HEK293 (cell line): ENCODE measurements around the gene METTL22.

Experiments
- CTCF ChIA-PET: fragments of 350-600 bp; formaldehyde crosslinking; extraction: SDS; loops from one replicate; lab custom pipeline; 2021; ENCODE audit warnings: antibody characterized with exemption; lab: Yijun Ruan, JAX
- POLR2A ChIA-PET: fragments of 300-600 bp; formaldehyde crosslinking; extraction: SDS; loops from one replicate; lab custom pipeline; 2020; ENCODE audit warnings: antibody characterized with exemption, inconsistent platforms; lab: Yijun Ruan, JAX
- H3K27ac ChIP-seq: fragments of 200-500 bp; sonication (Bioruptor generic); 2 replicates; pipeline ENCODE4 v1.5.1; 2014; ENCODE audit warnings: low read depth, low read length, control low read depth, inconsistent platforms; ENCODE audit errors: extremely low read depth
- H3K36me3 ChIP-seq, 2 experiments: fragments of 200-500 bp in 1 of 2; sonication (Bioruptor generic) in 1 of 2; 1 replicate in 1 of 2; 2 replicates in 1 of 2; pipeline ENCODE4 v1.5.1; 2014 to 2017; ENCODE audit warnings: inconsistent platforms in 2 of 2, low read length in 2 of 2; ENCODE audit not compliant: control insufficient read depth in 2 of 2, insufficient read depth in 1 of 2
- H3K4me1 ChIP-seq: fragments of 200-500 bp; sonication (Bioruptor generic); 2 replicates; pipeline ENCODE4 v1.5.1; 2014; ENCODE audit warnings: mild to moderate bottlenecking, low read length, inconsistent platforms; ENCODE audit not compliant: control insufficient read depth, insufficient read depth
- H3K4me3 ChIP-seq: 2 replicates; pipeline ENCODE4 v1.5.1; 2011; ENCODE audit warnings: low read depth, mild to moderate bottlenecking, control low read depth, low read length, moderate library complexity
- H3K9me3 ChIP-seq: fragments of 200-500 bp; sonication (Bioruptor generic); 2 replicates; pipeline ENCODE4 v1.5.1; 2014; ENCODE audit warnings: low read depth, low read length, inconsistent platforms; ENCODE audit not compliant: control insufficient read depth, insufficient read depth
- CTCF ChIP-seq: fragments of 450-650 bp; formaldehyde crosslinking; IDR thresholded peaks from 2 replicates; pipeline ENCODE4 v1.5.1; 2016; ENCODE audit warnings: missing biosample characterization, missing genetic modification characterization
- EGR2 ChIP-seq: fragments of 450-650 bp; formaldehyde crosslinking; IDR thresholded peaks from 2 replicates; pipeline ENCODE4 v1.5.1; 2016; ENCODE audit warnings: low read depth, missing biosample characterization, missing genetic modification characterization
- HIC1 ChIP-seq: fragments of 450-650 bp; formaldehyde crosslinking; IDR thresholded peaks from 2 replicates; pipeline ENCODE4 v1.5.1; 2016; ENCODE audit warnings: missing biosample characterization, missing genetic modification characterization
- HOXA7 ChIP-seq: sonication (generic); formaldehyde crosslinking; IDR thresholded peaks from 2 replicates; pipeline ENCODE4 v1.8.1; 2022; ENCODE audit warnings: missing genetic modification reagents, borderline replicate concordance
- KLF10 ChIP-seq: fragments of 450-650 bp; IDR thresholded peaks from 2 replicates; pipeline ENCODE4 v1.5.1; 2018; ENCODE audit warnings: missing biosample characterization, mild to moderate bottlenecking, missing genetic modification characterization
- KLF8 ChIP-seq: fragments of 450-650 bp; formaldehyde crosslinking; IDR thresholded peaks from 2 replicates; pipeline ENCODE4 v1.5.1; 2016; ENCODE audit warnings: missing biosample characterization, missing genetic modification characterization
- KLF9 ChIP-seq: fragments of 450-650 bp; formaldehyde crosslinking; IDR thresholded peaks from 2 replicates; pipeline ENCODE4 v1.5.1; 2016; ENCODE audit warnings: missing biosample characterization, missing genetic modification characterization, low read depth
- REPIN1 ChIP-seq: fragments of 450-650 bp; formaldehyde crosslinking; IDR thresholded peaks from 2 replicates; pipeline ENCODE4 v1.5.1; 2017; ENCODE audit warnings: missing biosample characterization, missing genetic modification characterization, low read depth
- SCRT2 ChIP-seq: fragments of 450-650 bp; formaldehyde crosslinking; IDR thresholded peaks from 2 replicates; pipeline ENCODE4 v1.5.1; 2016; ENCODE audit warnings: missing biosample characterization, missing genetic modification characterization
- SP3 ChIP-seq: fragments of 450-650 bp; formaldehyde crosslinking; IDR thresholded peaks from 2 replicates; pipeline ENCODE4 v1.5.1; 2016; ENCODE audit warnings: missing biosample characterization, missing genetic modification characterization
- ZFHX2 ChIP-seq: fragments of 450-650 bp; formaldehyde crosslinking; conservative IDR thresholded peaks from 2 replicates; pipeline ENCODE4 v1.5.1; 2016; ENCODE audit warnings: missing biosample characterization, missing genetic modification characterization
- ZNF148 ChIP-seq: fragments of 450-650 bp; formaldehyde crosslinking; IDR thresholded peaks from 2 replicates; pipeline ENCODE4 v1.5.0; 2017; ENCODE audit warnings: missing biosample characterization, missing genetic modification characterization, borderline replicate concordance
- ZNF302 ChIP-seq: fragments of 450-650 bp; formaldehyde crosslinking; IDR thresholded peaks from 2 replicates; pipeline ENCODE4 v1.5.1; 2016; ENCODE audit warnings: missing biosample characterization, missing genetic modification characterization, low read depth
- ZNF335 ChIP-seq: fragments of 450-650 bp; formaldehyde crosslinking; conservative IDR thresholded peaks from 2 replicates; pipeline ENCODE4 v1.5.1; 2016; ENCODE audit warnings: missing biosample characterization, missing genetic modification characterization
- ZNF513 ChIP-seq: fragments of 450-650 bp; IDR thresholded peaks from 2 replicates; pipeline ENCODE4 v1.5.1; 2018; ENCODE audit warnings: missing biosample characterization, missing genetic modification characterization
- ZNF571 ChIP-seq: fragments of 450-650 bp; formaldehyde crosslinking; IDR thresholded peaks from 2 replicates; pipeline ENCODE4 v1.5.0; 2017; ENCODE audit warnings: missing biosample characterization, missing genetic modification characterization
- ZNF654 ChIP-seq: fragments of 450-650 bp; formaldehyde crosslinking; IDR thresholded peaks from 2 replicates; pipeline ENCODE4 v1.5.1; 2016; ENCODE audit warnings: low read depth, missing biosample characterization, missing genetic modification characterization
- ZNF660 ChIP-seq: fragments of 450-650 bp; IDR thresholded peaks from 2 replicates; pipeline ENCODE4 v1.5.1; 2018; ENCODE audit warnings: missing biosample characterization, mild to moderate bottlenecking, missing genetic modification characterization
- ZNF843 ChIP-seq: fragments of 450-650 bp; formaldehyde crosslinking; IDR thresholded peaks from 2 replicates; pipeline ENCODE4 v1.5.1; 2016; ENCODE audit warnings: missing biosample characterization, missing genetic modification characterization
- ZSCAN5A ChIP-seq: fragments of 450-650 bp; formaldehyde crosslinking; IDR thresholded peaks from 2 replicates; pipeline ENCODE4 v1.5.1; 2016; ENCODE audit warnings: missing biosample characterization, missing genetic modification characterization

The METTL22 gene

GRCh38 chr16:8660841-8661301 is 39.4 kb downstream of the METTL22 start:
- Histone ChIP-seq H3K4me1 (no peaks in the 10 kb centered on the region), H3K9me3 (no peaks in the 10 kb centered on the region), H3K4me3 (no peak overlapping the region), H3K36me3 (no peaks in the 10 kb centered on the region), H3K27ac (no peak overlapping the region)
- POLR2A ChIA-PET, result no interaction called here
- TF ChIP-seq KLF10 (no peak), ZNF148 (tag by site-specific recombination) (no peak), ZNF513 (tag by site-specific recombination) (peak; percentile 73), EGR2 (peak; percentile 55), SCRT2 (tag by site-specific recombination) (no peak), HOXA7 (no peak), ZNF302 (no peak), SP3 (tag by site-specific recombination) (peak; percentile 63), KLF8 (tag by site-specific recombination) (no peak), HIC1 (tag by site-specific recombination) (0 out of 2 replicates have a peak, but pooled peaks have one; percentile 22), REPIN1 (tag by site-specific recombination) (0 out of 2 replicates have a peak, but pooled peaks have one; percentile 38), CTCF (peak; percentile 90), KLF9 (tag by site-specific recombination) (no peak), ZNF843 (tag by site-specific recombination) (no peak), ZNF335 (no peak), ZFHX2 (peak; percentile 27; the same call in 1 of the 2 replicates), ZSCAN5A (tag by site-specific recombination) (no peak), ZNF660 (tag by site-specific recombination) (peak; percentile 43; the same call in 1 of the 2 replicates), ZNF571 (tag by site-specific recombination) (no peak), ZNF654 (tag by site-specific recombination) (peak; percentile 95)
- CTCF ChIA-PET, result interaction anchor here (0.6 to 3.5 kb wide), 22 partner anchors 8 to 1979 kb away, joined by 3 to 28 read pairs (median 4); no protein-coding TSS in a partner anchor
